Osteocyte (in vitro differentiated cells): ENCODE measurements around the gene PRPF4. TPM values are rescaled to one million over a fixed set of nuclear protein-coding genes. Genes with fewer than 3 reads are reported as not detected.
"Not testable (repeated sequence)": the region's sequence is repeated elsewhere in the genome, so short reads cannot be mapped to it uniquely, and the experiment has no call there.

ENCODE experiments used
- DNase-seq: peaks from one replicate; pipeline ENCODE4 v3.0.0; 2021; ENCODE audit warnings: mixed read lengths; ENCODE audit not compliant: unreplicated experiment; ENCODE audit errors: extremely low spot score
- H3K27ac Mint-ChIP-seq: one replicate; pipeline ENCODE4 v1.8.0; 2021; ENCODE audit warnings: mild to moderate bottlenecking, mixed read lengths; ENCODE audit not compliant: unreplicated experiment
- H3K27me3 Mint-ChIP-seq: one replicate; pipeline ENCODE4 v1.8.0; 2021; ENCODE audit warnings: mixed read lengths; ENCODE audit not compliant: unreplicated experiment
- H3K36me3 Mint-ChIP-seq: one replicate; pipeline ENCODE4 v1.8.0; 2021; ENCODE audit warnings: mixed read lengths; ENCODE audit not compliant: unreplicated experiment
- H3K4me1 Mint-ChIP-seq: one replicate; pipeline ENCODE4 v1.8.0; 2021; ENCODE audit warnings: mixed read lengths; ENCODE audit not compliant: unreplicated experiment
- H3K4me3 Mint-ChIP-seq: one replicate; pipeline ENCODE4 v1.8.0; 2021; ENCODE audit warnings: mild to moderate bottlenecking, moderate library complexity, mixed read lengths; ENCODE audit not compliant: unreplicated experiment
- H3K9me3 Mint-ChIP-seq: one replicate; pipeline ENCODE4 v1.8.0; 2021; ENCODE audit warnings: mixed read lengths; ENCODE audit not compliant: unreplicated experiment
- total RNA-seq: library from RNA; stranded (reverse); gene quantifications from 2 replicates; pipeline ENCODE4 v1.2.1, GENCODE V29; 2021
- TF ChIP-seq, protein P1 (sequence below): fragments of 200-600 bp; sonication (generic); IDR thresholded peaks from 2 replicates; pipeline ENCODE4 v1.5.0; 2021; ENCODE audit warnings: antibody characterized with exemption, mild to moderate bottlenecking, moderate library complexity

PRPF4 gene
- total RNA-seq, 1 donor from 2014 or later, result 22.0 TPM

DNA sequence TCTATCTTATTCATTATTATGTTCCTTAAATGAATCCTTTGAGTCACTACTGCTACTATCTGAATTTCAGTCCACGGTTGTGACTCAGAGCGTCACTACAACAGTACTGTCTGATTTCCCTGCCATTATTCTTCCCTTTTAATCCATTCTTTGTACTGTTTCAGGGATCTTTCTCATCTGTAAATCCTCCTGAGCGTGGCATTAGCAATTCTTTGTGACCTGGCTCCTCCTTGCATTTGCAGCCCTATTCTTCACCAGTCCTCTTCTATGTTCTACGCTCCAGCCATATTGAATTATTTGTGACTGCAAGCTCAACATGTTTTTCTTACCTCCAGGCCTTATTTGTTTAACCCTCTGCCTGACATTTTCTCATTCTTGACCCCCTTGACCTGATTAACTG lies 5.9 kb downstream of the PRPF4 start:
- H3K27me3 Mint-ChIP-seq, result no peaks in the 10 kb centered on the region
- TF ChIP-seq, protein P1, sequence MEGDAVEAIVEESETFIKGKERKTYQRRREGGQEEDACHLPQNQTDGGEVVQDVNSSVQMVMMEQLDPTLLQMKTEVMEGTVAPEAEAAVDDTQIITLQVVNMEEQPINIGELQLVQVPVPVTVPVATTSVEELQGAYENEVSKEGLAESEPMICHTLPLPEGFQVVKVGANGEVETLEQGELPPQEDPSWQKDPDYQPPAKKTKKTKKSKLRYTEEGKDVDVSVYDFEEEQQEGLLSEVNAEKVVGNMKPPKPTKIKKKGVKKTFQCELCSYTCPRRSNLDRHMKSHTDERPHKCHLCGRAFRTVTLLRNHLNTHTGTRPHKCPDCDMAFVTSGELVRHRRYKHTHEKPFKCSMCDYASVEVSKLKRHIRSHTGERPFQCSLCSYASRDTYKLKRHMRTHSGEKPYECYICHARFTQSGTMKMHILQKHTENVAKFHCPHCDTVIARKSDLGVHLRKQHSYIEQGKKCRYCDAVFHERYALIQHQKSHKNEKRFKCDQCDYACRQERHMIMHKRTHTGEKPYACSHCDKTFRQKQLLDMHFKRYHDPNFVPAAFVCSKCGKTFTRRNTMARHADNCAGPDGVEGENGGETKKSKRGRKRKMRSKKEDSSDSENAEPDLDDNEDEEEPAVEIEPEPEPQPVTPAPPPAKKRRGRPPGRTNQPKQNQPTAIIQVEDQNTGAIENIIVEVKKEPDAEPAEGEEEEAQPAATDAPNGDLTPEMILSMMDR, result no peak
- no peak overlapping the region for H3K27ac Mint-ChIP-seq
- H3K9me3 Mint-ChIP-seq, result no peaks in the 10 kb centered on the region
- no peak overlapping the region for H3K4me3 Mint-ChIP-seq
- H3K4me1 Mint-ChIP-seq, result peaks cover 4% of the 10 kb centered on the region
- no peak for DNase-seq
- H3K36me3 Mint-ChIP-seq, result peaks cover 54% of the 10 kb centered on the region

DNA sequence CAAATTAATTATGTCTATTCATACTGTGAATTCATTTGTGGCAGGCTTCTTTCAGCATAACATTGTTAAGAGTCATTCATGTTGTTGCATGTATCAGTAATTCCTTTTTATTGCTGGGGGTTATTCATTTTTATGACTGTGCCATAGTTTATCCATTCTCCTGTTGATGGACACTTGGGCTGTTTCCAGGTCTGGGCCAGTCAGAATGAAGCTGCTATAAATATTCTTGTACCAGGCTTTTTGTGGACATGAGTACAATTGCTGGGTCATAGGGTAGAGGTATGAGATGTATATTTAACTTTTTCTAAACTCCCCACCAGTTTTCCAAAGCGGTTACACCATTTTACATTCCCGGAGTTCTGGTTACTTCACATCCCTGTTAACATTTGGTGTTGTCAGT lies 13.6 kb downstream of the PRPF4 start:
- Mint-ChIP-seq H3K4me1 (no peaks in the 10 kb centered on the region), H3K27me3 (no peaks in the 10 kb centered on the region), H3K9me3 (no peaks in the 10 kb centered on the region), H3K36me3 (peaks cover 70% of the 10 kb centered on the region), H3K4me3 (no peak overlapping the region), H3K27ac (no peak overlapping the region)
- TF ChIP-seq, protein P1, result no peak
- no peak for DNase-seq

DNA sequence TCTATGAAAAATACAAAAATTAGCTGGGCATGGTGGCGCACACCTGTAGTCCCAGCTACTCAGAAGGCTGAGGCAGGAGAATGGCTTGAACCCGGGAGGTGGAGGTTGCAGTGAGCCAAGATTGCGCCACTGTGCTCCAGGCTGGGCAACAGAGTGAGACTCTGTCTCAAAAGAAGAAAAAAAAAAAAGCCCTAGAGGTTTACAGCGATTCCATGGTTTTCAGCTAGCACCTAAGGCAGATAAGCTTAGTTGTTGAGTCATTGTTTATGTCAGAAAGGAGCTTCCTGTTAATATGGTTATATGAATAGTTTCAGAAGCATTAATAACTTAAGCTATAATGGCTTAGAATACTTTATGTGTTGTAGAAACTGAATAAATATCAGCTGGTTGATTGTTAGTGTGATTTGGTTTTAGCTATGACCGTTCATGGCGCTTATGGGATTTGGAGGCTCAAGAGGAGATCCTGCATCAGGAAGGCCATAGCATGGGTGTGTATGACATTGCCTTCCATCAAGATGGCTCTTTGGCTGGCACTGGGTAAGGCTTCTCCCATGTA lies 14.7 kb downstream of the PRPF4 start:
- TF ChIP-seq, protein P1, result no peak
- no peaks in the 10 kb centered on the region for H3K9me3 Mint-ChIP-seq

DNA sequence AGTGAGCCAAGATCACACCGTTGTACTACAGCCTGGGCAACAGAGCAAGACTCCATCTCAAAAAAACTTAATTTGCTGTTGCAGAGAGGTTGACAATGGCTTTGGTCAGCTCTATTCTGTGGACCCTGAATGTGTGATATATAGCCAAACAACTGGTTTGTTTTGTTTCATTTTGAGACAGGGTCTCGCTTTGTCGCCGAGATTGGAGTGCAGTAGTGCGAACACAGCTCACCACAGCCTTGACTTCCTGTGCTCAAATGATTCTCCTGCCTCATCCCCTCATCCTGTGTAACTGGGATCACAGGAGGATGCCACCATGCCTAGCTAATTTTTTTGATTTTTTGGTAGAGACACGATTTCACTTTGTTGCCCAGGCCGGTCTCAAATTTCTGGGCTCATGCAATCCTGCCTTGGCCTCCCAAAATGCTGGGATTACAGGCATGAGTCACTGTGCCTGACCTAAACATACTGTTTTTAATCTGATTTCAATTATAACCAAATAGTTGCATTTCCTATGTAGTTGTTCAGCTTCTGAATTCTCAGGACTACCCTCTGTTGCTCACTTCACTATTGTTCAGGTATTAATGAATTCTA lies 17.9 kb downstream of the PRPF4 start:
- Mint-ChIP-seq H3K36me3 (peaks cover 42% of the 10 kb centered on the region), H3K27me3 (no peaks in the 10 kb centered on the region), H3K27ac (no peak overlapping the region), H3K4me3 (no peak overlapping the region), H3K4me1 (no peaks in the 10 kb centered on the region), H3K9me3 (no peaks in the 10 kb centered on the region)
- TF ChIP-seq, protein P1, result no peak
- DNase-seq, result no peak

More for the DNA sequence above, 14.7 kb downstream of the PRPF4 start:
- H3K4me1 Mint-ChIP-seq, result no peaks in the 10 kb centered on the region
- DNase-seq, result no peak
- H3K27ac Mint-ChIP-seq, result no peak overlapping the region
- H3K4me3 Mint-ChIP-seq, result no peak overlapping the region
- no peaks in the 10 kb centered on the region for H3K27me3 Mint-ChIP-seq
- peaks cover 61% of the 10 kb centered on the region for H3K36me3 Mint-ChIP-seq

DNA sequence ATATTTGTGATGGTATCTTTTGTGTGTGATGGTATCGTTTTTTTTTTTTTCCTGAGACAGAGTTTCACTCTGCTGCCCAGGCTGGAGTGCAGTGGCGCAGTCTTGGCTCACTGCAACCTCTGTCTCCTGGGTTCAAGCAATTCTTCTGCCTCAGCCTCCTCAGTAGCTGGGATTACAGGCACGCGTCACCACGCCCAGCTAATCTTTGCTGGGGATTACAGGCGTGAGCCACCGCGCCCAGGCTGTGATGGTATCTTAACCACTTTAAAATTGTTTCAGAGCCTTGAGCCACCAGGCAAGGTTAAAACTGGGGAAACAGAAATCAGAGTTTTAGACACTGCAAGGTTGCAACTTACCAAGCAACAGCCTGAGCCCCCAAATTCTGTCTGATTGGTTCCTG lies 20.8 kb downstream of the PRPF4 start:
- Mint-ChIP-seq H3K36me3 (peaks cover 16% of the 10 kb centered on the region), H3K27me3 (peaks cover 17% of the 10 kb centered on the region)
- not testable (repeated sequence) for H3K4me1 Mint-ChIP-seq, H3K9me3 Mint-ChIP-seq, H3K27ac Mint-ChIP-seq, DNase-seq, H3K4me3 Mint-ChIP-seq
